Neuronal stem cell (in vitro differentiated cells): ENCODE measurements around the gene DPYSL4.

ENCODE experiments used
- DNase-seq: peaks from one replicate; pipeline ENCODE4 v3.0.0-alpha.2; 2013; ENCODE audit warnings: low spot score
- H2AFZ ChIP-seq: one replicate; pipeline ENCODE4 v1.6.1; 2013; ENCODE audit warnings: mild to moderate bottlenecking, low read length, inconsistent platforms
- H2AK5ac ChIP-seq: 2 replicates; pipeline ENCODE4 v1.6.1; 2013; ENCODE audit warnings: low read depth, mild to moderate bottlenecking, inconsistent platforms, low read length, moderate library complexity, mixed read lengths
- H2BK120ac ChIP-seq: 2 replicates; pipeline ENCODE4 v1.6.1; 2013; ENCODE audit warnings: low read depth, mild to moderate bottlenecking, inconsistent platforms, low read length, moderate library complexity, mixed read lengths
- H2BK12ac ChIP-seq: one replicate; pipeline ENCODE4 v1.6.1; 2013; ENCODE audit warnings: low read length, inconsistent platforms
- H2BK15ac ChIP-seq: 2 replicates; pipeline ENCODE4 v1.6.1; 2013; ENCODE audit warnings: mild to moderate bottlenecking, low read length, inconsistent platforms, mixed read lengths
- H2BK5ac ChIP-seq: one replicate; pipeline ENCODE4 v1.6.1; 2013; ENCODE audit warnings: inconsistent platforms, mild to moderate bottlenecking, low read length, moderate library complexity
- H3K14ac ChIP-seq: one replicate; pipeline ENCODE4 v1.6.1; 2013; ENCODE audit warnings: low read length, inconsistent platforms
- H3K18ac ChIP-seq: 2 replicates; pipeline ENCODE4 v1.6.1; 2013; ENCODE audit warnings: low read length, inconsistent platforms
- H3K23ac ChIP-seq: 2 replicates; pipeline ENCODE4 v1.6.1; 2013; ENCODE audit warnings: low read depth, mild to moderate bottlenecking, mixed read lengths, low read length, inconsistent platforms; ENCODE audit not compliant: poor library complexity
- H3K27ac ChIP-seq: replicated peaks from 3 replicates; pipeline ENCODE4 v1.5.1; 2013; ENCODE audit warnings: low read length, inconsistent platforms
- H3K27me3 ChIP-seq, 3 experiments: 2 replicates each; pipeline ENCODE4 v1.6.1; 2013; ENCODE audit warnings: low read length in 3 of 3, mild to moderate bottlenecking in 2 of 3, inconsistent platforms in 1 of 3, low read depth in 1 of 3, mixed read lengths in 1 of 3, moderate library complexity in 1 of 3; ENCODE audit not compliant: control insufficient read depth in 3 of 3, insufficient read depth in 3 of 3
- H3K36me3 ChIP-seq, 2 donors: replicated peaks in 1 of 2; 2 replicates each; pipeline ENCODE4 v1.6.1; 2013; ENCODE audit warnings: low read length in 2 of 2; ENCODE audit not compliant: control insufficient read depth in 2 of 2, insufficient read depth in 2 of 2
- H3K4ac ChIP-seq: 2 replicates; pipeline ENCODE4 v1.6.1; 2013; ENCODE audit warnings: inconsistent platforms, mild to moderate bottlenecking, low read length, moderate library complexity
- H3K4me1 ChIP-seq, 2 donors: 1 replicate in 1 of 2; 2 replicates in 1 of 2; pipeline ENCODE4 v1.6.1; 2013; ENCODE audit warnings: low read length in 2 of 2, low read depth in 1 of 2; ENCODE audit not compliant: control insufficient read depth in 2 of 2, insufficient read depth in 1 of 2
- H3K4me2 ChIP-seq: one replicate; pipeline ENCODE4 v1.6.1; 2013; ENCODE audit warnings: mild to moderate bottlenecking, low read length, inconsistent platforms; ENCODE audit not compliant: insufficient read depth, poor library complexity, severe bottlenecking
- H3K4me3 ChIP-seq, 2 donors: 2 replicates each; pipeline ENCODE4 v1.5.1; 2013; ENCODE audit warnings: low read length in 2 of 2, mild to moderate bottlenecking in 2 of 2, inconsistent platforms in 1 of 2, moderate library complexity in 1 of 2
- H3K79me1 ChIP-seq: one replicate; pipeline ENCODE4 v1.6.1; 2013; ENCODE audit warnings: low read depth, mild to moderate bottlenecking, inconsistent platforms, low read length, moderate library complexity
- H3K9ac ChIP-seq: one replicate; pipeline ENCODE4 v1.6.1; 2013; ENCODE audit warnings: mild to moderate bottlenecking, low read depth, low read length, inconsistent platforms; ENCODE audit not compliant: poor library complexity
- H3K9me3 ChIP-seq, 2 donors: replicated peaks in 1 of 2; 2 replicates each; pipeline versions ENCODE3 to v1.6.1; 2013; ENCODE audit warnings: low read length in 2 of 2, mild to moderate bottlenecking in 2 of 2, inconsistent platforms in 1 of 2, low read depth in 1 of 2, mixed read lengths in 1 of 2, moderate library complexity in 1 of 2; ENCODE audit not compliant: control insufficient read depth in 2 of 2, insufficient read depth in 1 of 2
- H4K8ac ChIP-seq: one replicate; pipeline ENCODE4 v1.6.1; 2013; ENCODE audit warnings: low read depth, mild to moderate bottlenecking, inconsistent platforms, low read length, moderate library complexity
- H4K91ac ChIP-seq: one replicate; pipeline ENCODE4 v1.6.1; 2013; ENCODE audit warnings: low read length, low read depth, mild to moderate bottlenecking, inconsistent platforms; ENCODE audit not compliant: poor library complexity
- WGBS, 2 donors: extraction: QIAGEN DNeasy Blood & Tissue Kit; methylation state at CpG; one replicate each; pipeline ENCODE4 v1.1.7; 2013; ENCODE audit warnings: missing lambda C conversion rate in 2 of 2, mixed read lengths in 1 of 2; ENCODE audit not compliant: insufficient read length in 2 of 2, insufficient replicate concordance in 1 of 2; ENCODE audit errors: extremely low coverage in 2 of 2; 5-methylcytosine and 5-hydroxymethylcytosine counted together

DPYSL4 gene

GRCh38 chr10:132178672-132179545 lies 7.8 kb upstream of the DPYSL4 start:
- Histone ChIP-seq H2BK120ac (no peak overlapping the region), H4K91ac (no peak overlapping the region), H3K4me3 (no peak overlapping the region), H3K9me3 (peaks cover 0 to 9% of the 10 kb centered on the region in 2 donors), H3K18ac (no peak overlapping the region), H2AFZ (no peak overlapping the region), H2BK15ac (no peak overlapping the region), H3K23ac (no peak overlapping the region), H3K4me1 (peaks cover 14 to 16% of the 10 kb centered on the region in 2 donors), H3K36me3 (peaks cover 0 to 2% of the 10 kb centered on the region in 2 donors), H2AK5ac (no peak overlapping the region), H3K27ac (no peak overlapping the region), H3K4me2 (no peak overlapping the region), H3K14ac (no peak overlapping the region), H2BK5ac (no peak overlapping the region), H3K9ac (no peak overlapping the region), H3K4ac (no peak overlapping the region), H3K79me1 (no peaks in the 10 kb centered on the region), H2BK12ac (no peak overlapping the region), H4K8ac (no peak overlapping the region), H3K27me3 (peaks cover 0 to 69% (median 48%) of the 10 kb centered on the region in 3 experiments)
- WGBS, 2 donors: no CpG with 5 or more reads among the region's 23 CpGs
- no peak for DNase-seq

DNA sequence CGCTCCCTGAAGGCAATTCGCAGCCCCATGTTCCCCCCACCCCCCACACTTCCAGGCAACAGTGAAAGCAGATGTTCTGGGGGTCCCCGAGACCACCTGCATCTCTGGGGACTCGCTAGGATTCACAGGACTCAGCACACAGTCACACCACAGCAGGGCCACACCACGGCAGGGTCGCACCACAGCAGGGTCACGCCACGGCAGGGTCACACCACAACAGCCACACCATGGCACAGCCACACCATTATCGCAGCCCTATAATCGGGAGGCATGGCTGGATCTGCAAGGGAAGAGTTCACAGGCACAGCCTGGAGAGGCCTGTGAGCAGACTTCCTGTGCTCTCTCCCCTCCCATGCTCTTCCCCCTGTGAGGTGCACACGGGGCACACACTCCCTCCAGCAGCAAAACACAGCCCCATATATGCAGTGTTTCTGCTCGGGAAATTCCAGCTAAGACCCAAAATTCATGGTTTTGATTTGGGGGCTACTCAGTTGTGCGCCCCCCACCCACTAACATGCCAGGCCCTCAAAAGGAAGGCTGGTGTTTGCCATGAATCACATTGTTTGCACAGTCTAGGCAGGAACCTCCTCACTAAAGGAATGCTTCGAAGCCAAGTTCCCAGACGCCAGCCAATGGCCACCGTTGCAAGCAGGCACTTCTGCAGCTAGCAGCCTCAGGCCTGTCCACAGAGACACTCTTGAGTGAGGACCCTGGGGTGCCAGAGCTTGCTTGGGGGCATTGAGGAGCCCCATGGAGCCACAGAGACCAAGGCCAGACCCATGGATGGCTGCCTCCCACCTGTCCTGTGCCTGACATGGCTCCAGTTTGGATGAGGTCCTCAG lies 7.0 kb upstream of the DPYSL4 start:
- Histone ChIP-seq H3K36me3 (peaks cover 0 to 2% of the 10 kb centered on the region in 2 donors), H4K8ac (no peak overlapping the region), H3K27me3 (peaks cover 0 to 78% (median 51%) of the 10 kb centered on the region in 3 experiments), H3K18ac (no peak overlapping the region), H2AFZ (no peak overlapping the region), H2BK120ac (no peak overlapping the region), H3K9ac (peak overlapping the region; percentile 50), H3K4ac (no peak overlapping the region), H3K4me2 (no peak overlapping the region), H3K14ac (no peak overlapping the region), H3K79me1 (no peaks in the 10 kb centered on the region), H3K23ac (no peak overlapping the region), H3K27ac (no peak overlapping the region), H4K91ac (no peak overlapping the region), H3K9me3 (peaks cover 0 to 7% of the 10 kb centered on the region in 2 donors), H2BK5ac (no peak overlapping the region), H2BK12ac (no peak overlapping the region), H3K4me1 (peaks cover 14 to 16% of the 10 kb centered on the region in 2 donors), H3K4me3 (no peak overlapping the region), H2BK15ac (no peak overlapping the region), H2AK5ac (no peak overlapping the region)
- WGBS, 2 donors: no CpG with 5 or more reads among the region's 16 CpGs
- no peak for DNase-seq

DNA sequence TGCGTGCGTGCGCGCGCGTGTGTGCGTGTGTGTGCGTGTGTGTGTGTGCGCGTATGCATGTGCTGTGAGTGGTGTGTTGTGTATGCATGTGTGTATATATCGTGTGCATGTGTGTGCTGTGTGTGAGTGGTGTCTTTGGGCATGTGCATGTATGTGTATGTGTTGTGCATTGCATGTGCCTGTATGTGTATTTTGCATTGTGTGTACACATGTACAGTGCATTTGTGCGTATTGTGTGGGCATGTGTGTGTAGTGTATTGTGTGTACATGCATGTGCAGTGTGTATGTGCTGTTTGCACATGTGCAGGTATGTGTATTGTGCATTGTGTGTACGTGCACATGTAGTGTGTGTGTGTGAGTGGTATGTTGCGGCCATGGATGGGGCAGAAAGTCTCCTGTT lies 6.0 kb upstream of the DPYSL4 start:
- no CpG with 5 or more reads among the region's 14 CpGs for WGBS, 2 donors
- Histone ChIP-seq H2BK5ac (no peak overlapping the region), H3K9ac (peak overlapping the region; percentile 72), H2BK15ac (no peak overlapping the region), H3K4me2 (no peak overlapping the region), H2BK12ac (no peak overlapping the region), H3K4me1 (peaks cover 12 to 13% of the 10 kb centered on the region in 2 donors), H3K14ac (peak overlapping the region; percentile 65), H3K27ac (no peak overlapping the region), H3K36me3 (peaks cover 0 to 2% of the 10 kb centered on the region in 2 donors), H3K4ac (no peak overlapping the region), H3K4me3 (peak overlapping the region in 1 of 2 donors; percentile 70), H2AK5ac (no peak overlapping the region), H4K8ac (peak overlapping the region; percentile 96), H3K79me1 (peaks cover 2% of the 10 kb centered on the region), H3K18ac (no peak overlapping the region), H3K9me3 (peaks cover 0 to 7% of the 10 kb centered on the region in 2 donors), H2AFZ (no peak overlapping the region), H3K23ac (peak overlapping the region; percentile 76), H4K91ac (peak overlapping the region; percentile 56), H3K27me3 (peaks cover 4 to 81% (median 59%) of the 10 kb centered on the region in 3 experiments), H2BK120ac (no peak overlapping the region)
- DNase-seq: no peak
